Measurements from ENCODE around the gene RNF141.

RNF141 gene

GRCh38 chr11:10478574-10479550 lies 62.1 kb downstream of the RNF141 start:
- DNase-seq: no peak

GRCh38 chr11:10478066-10478465 lies 62.9 kb downstream of the RNF141 start:
- DNase-seq: no peak

DNA sequence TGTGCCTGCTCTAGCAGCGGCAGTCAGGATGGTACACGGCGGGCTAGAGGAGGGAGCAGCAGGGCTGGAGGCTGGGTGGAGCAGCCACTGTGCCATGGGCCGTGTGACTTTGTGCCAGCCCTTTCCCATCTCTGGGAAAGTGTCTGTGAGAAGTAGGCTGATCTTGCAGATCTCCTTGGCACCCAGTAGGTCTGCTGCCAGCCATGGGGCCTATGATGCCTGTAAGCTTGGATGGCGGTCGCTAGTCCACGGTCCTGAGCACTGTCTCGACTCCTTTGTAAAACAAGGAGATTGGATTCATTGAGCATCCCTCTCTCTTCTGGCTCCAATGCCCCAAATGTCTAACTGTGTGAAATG lies 63.3 kb downstream of the RNF141 start:
- DNase-seq: no peak

- DNase-seq: no peak
These were observed 63.9 kb downstream of the RNF141 start for GRCh38 chr11:10476927-10477689.

- DNase-seq: no peak
These were observed 64.6 kb downstream of the RNF141 start for GRCh38 chr11:10476342-10476741.

GRCh38 chr11:10474551-10474950 lies 66.4 kb downstream of the RNF141 start:
- DNase-seq: no peak

- no peak for DNase-seq
These were observed 67.6 kb downstream of the RNF141 start for GRCh38 chr11:10473371-10473770.

DNA sequence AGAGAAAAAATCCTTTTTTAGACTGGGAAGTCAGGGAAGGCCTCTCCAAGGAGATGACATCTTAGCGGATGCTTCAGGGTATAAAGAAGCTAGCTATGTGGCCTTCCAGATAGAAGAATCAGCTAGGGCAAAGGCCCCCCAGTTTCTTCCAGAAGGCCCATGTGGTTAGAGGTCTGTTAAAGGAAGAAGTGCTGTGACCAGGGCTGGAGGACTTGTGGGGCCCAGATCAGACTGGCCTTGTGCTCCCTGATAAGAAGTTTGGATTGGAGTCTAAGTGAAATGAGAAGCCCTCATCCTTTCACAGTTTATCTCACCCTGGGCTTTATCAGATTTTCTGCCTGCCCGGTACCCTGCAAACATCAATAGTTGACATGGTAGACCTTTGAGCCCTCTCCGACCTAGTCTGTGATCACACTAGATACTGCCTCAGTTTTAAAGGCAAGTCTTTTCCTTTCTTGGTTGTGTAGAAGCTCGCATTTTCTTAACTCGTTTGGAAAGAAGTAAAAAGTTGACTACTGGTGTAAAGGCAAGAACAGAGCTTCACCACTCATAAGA lies 78.2 kb downstream of the RNF141 start:
- DNase-seq: no peak
